GM21526 (cell line): Measurements from ENCODE around the gene TLX2.

Source experiments
- ATAC-seq: cut with Tn5 transposase; IDR thresholded peaks from one replicate; pipeline ENCODE4 v1.9.1; 2021; ENCODE audit warnings: moderate library complexity; ENCODE audit not compliant: unreplicated experiment, low FRiP score

The TLX2 gene

GRCh38 chr2:74530239-74531187, 16.3 kb downstream of the TLX2 start:
- peak; percentile 17 for ATAC-seq

DNA sequence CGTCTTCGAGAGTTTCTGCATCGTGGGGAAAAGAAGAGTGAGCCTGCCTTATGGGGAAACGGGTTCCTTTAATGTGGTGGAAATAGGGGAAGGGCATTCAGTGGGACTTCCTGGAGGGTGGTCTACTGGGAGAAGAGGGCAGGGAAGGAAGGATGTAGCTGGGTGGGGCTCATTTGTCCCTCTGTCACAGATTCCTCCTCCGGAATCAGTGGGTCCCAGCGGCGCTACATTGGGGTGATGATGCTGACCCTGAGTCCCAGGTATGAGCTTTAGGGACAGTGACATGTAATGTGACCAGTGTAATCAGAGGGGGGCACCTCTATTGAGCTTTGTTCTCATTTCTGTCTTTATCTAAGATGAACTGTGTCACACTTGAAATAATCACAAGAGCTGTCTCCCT, 17.4 kb downstream of the TLX2 start:
- ATAC-seq: no peak

DNA sequence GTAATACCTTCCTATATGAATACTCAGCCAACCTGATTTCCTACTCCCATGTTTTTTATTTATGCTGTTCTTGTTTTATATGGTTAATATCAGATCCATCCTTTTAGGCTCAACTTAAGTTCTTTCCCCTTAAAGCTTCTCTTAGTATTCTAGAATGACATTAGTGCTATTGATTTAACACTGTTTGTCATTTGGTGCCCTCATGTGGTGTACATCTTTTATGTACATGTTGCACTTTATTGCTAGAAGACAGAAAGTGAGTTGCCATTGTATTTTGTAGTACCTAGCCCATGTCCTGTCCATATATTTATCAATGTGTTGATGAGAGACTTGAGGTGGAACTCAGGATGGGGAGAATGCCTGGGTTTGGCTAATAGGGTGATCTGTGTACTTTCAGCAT, 18.0 kb downstream of the TLX2 start:
- no peak for ATAC-seq

GRCh38 chr2:74533464-74533863, 19.2 kb downstream of the TLX2 start:
- no peak for ATAC-seq

GRCh38 chr2:74534411-74534810, 20.2 kb downstream of the TLX2 start:
- ATAC-seq: no peak

GRCh38 chr2:74535440-74535965, 21.3 kb downstream of the TLX2 start:
- no peak for ATAC-seq

DNA sequence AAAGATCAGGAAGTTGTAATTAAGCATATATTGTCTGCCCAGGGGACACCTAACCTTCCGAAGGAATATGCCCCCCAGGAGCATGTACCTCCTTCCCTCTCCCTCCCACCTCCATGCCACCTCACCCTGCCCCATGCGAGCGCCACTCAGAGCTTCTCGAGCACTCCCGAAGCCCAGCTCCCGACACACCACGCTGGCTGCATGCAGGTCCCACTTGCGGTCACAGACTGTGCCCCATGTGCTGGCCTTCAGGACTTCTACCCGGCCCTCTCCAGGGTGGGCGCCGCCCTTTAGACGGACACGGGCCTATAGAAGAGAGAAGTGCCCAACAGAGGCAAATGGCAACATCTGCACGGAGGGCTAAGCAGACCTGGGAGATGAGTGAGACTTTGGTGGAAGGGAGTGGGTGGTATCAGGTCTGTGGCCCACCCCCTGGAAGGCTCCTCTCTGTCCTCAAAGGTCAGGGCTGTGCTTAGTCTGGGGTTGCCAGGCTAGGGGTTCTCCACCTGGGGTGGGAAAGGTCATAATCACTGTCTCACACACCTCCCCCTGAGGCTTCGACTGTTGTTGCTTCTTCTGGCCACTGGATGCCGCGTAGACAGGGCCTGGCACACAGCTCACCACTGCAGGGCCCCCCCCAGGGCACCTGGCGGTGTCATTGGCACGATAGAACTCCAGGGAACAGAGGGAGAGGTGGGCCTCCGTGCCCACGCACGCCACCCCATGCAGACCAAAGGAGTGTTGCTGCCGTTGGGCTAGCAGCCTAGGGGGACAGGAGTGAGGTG, 22.1 kb downstream of the TLX2 start:
- ATAC-seq: no peak

- no peak for ATAC-seq
These were observed 22.9 kb downstream of the TLX2 start for GRCh38 chr2:74537140-74537539.

GRCh38 chr2:74538881-74539339, 24.7 kb downstream of the TLX2 start:
- no peak for ATAC-seq

- no peak for ATAC-seq
These were observed 26.0 kb downstream of the TLX2 start for GRCh38 chr2:74540291-74540690.

DNA sequence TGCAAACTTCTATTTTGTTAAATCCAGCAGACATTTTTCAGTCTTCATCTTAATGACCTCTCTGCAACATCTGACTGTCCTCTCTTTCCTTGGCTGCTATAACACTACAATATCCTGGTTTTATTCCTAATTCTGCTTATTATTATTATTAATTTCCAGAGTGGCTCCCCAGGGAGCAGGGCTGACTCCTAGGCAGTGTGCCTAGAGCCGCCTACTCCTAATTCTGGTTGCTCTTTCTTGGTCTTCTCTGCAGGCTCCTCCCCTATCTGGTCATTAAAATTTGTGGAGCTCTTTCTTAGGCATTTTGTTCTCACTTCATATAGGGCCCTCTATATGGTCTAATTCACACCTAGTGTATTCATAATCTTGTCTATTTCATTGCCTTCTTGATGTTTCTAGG, 28.7 kb downstream of the TLX2 start:
- ATAC-seq: no peak

- no peak for ATAC-seq
These were observed 30.4 kb downstream of the TLX2 start for GRCh38 chr2:74544634-74545033.

DNA sequence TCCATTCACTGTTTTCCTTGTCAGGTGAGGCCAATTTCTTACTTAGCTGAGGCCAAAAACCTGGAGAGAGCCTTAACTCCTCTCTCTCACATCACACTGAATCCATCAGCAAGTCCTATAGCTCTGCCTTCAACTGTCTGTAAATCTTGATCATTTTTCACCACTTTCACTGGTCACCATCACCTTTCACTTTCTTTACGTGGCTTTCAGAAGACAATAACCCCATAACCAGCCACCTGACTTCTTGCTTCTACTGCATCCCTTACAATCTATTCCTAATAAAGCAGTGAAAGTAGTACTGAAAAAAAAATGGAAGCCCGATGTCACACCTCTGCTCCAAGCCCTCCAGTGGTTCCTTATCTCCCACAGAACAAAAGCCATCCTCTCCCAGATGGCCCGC, 31.8 kb downstream of the TLX2 start:
- ATAC-seq: no peak

DNA sequence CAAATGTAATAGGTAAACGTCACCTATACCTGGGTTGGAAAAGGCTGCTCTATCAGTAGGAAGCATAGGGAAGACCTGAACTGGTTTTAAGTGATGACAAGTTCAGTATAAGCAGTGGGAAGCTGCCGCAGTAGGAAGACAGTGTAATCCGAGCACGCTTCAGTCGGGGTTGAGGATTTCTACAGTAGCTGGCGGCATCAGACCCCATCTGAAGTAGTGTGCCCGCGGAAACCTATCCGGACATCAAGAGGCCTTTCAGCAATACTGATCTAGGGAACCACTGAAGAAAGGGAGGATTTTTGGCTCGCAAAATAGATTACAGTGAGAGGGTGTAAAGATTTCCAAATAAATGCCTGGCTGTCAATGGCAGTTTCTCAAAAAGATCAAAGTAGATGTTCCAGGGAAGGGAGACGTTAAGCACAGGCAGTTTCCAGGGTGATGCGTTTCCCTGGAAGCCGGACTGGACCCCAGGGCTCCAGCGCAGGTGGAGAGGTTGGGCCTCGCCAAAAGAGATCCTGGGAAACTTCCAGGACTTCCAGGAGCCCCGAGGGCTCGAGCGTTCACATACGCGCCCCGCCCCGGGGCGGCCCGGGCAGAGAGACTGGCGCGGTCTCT, 34.1 kb downstream of the TLX2 start:
- no peak for ATAC-seq

DNA sequence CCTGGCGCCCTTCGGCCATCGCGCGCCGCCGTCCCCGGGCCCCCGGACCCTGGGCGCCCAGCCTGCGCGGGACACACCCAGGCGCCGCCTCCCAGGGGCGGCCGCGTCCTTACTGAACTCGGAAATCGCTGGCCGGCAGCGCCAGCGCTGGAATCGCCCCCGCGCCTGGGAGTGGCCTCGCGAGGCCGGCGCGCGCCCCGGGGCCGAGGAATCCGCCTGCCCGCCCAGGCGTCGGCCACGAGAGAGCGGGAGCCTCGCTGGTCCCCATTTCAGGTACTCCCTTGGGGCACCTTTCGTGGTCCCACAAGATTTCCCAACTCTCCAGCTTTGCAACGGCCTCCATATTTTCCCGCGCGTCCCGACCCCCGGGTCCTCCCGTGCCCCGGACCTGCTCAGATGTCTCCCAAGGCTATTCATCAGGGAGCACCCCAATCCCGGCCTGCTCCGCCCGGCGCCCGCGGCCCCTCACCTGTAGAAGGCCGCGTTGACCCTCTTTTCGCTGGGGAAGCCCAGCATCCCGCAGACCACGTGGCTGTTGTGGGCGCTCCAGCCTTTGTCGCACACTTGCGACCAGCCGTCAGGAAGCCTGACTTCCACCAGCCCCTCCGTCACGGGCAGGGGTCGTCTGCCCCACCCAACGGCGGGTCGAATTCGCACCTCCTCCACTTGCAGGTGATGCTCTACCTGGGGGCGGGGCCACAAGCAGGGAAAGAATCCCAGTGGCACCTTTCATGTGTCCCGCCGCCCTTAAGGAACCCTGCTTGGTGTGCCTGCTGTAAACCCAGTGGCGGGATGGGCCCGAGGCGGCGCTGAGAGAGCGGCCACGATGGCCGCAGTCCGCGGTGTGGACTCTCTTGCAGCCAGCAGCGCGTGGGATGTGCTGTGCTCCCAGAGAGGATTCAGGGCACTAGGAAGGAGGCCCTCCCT, 34.9 kb downstream of the TLX2 start:
- no peak for ATAC-seq

- ATAC-seq: no peak
These were observed 36.0 kb downstream of the TLX2 start for GRCh38 chr2:74550231-74550630.

DNA sequence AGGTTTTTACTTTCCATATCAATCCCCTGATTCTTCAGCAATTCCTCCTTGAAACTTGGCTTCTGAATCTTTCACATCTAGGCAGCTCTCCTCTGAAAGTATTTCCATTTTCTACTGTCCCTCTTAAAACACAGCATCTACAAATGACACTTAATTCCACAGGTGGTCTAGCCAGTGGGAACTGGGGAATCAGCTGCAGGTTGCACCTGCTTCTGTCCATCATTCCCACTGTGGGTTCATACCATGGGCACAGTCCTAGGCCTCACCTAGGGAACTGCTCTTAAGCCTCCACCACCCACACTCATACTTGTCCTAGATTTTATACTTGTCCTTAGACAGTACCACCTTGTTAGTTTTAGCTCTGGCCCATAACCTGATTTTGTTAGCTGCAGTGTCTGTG, 37.3 kb downstream of the TLX2 start:
- no peak for ATAC-seq

DNA sequence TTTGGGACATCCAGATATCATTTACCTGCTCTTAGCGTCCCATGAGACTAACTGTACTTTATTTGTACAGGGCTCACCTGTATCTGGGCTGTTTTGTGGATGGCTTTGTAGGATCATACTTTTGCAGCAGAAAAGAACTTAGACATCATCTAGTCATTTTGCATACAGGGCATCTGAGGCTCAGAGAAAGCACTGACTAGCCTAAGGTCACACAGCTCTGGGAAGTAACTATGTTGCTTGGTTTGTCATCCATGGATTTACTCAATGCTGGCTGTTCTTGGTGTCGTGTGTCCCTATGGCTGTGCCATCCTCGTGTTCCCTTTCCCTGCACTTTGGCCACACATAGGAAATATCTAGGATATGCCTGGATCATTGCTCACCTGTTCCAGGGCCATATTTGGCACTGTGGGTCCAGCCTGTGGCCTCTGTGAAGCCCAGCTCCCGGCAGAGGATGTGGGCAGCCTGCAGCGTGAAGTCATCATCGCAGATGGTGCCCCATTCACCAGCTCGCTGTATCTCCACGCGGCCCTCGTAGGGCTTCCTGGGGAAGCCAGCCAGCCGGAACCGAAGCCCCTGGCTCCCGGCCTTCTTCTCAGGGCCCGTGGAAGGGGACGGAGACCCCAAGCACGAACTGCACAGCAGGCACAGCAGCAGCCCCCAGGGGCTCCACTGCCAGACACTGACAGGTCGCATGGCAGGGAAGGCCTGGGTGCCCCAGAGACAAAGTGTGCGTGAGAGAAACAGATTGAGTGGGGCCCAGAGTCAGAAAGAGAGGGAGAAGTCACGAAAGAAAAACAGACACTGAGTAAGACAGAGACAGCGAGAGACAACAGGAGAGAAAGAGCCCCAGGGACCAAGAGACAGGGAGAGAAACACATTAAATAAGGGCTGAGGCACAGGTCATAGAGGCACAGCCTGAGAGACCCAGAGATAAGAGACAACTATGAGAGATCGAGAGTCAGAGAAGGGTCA, 38.0 kb downstream of the TLX2 start:
- no peak for ATAC-seq
